Aorta (tissue), 5 donors: Measurements from ENCODE around the gene GBP1. TPM values are rescaled to one million over a fixed set of nuclear protein-coding genes. Genes with fewer than 3 reads are reported as not detected.
"Not testable (repeated sequence)": the region's sequence is repeated elsewhere in the genome, so short reads cannot be mapped to it uniquely, and the experiment has no call there.

Experiments
- ATAC-seq: fragments of 200-7000 bp; cut with Tn5 transposase; one replicate; pipeline ENCODE4 v1.9.1; 2022; ENCODE audit warnings: moderate library complexity; ENCODE audit not compliant: low FRiP score
- DNase-seq, 2 donors: peaks; one replicate each; pipeline ENCODE4 v3.0.0-alpha.2; 2020
- H3K27ac ChIP-seq, 2 donors: one replicate each; pipeline ENCODE4 v1.5.1; 2013; ENCODE audit warnings: low read length in 2 of 2, mild to moderate bottlenecking in 2 of 2, moderate library complexity in 2 of 2, control low read depth in 1 of 2, inconsistent platforms in 1 of 2, low read depth in 1 of 2
- H3K27me3 ChIP-seq, 2 donors: one replicate each; pipeline ENCODE4 v1.6.1; 2013; ENCODE audit warnings: control low read depth in 1 of 2, low read length in 1 of 2, mild to moderate bottlenecking in 1 of 2, moderate library complexity in 1 of 2; ENCODE audit not compliant: insufficient read depth in 2 of 2, control insufficient read depth in 1 of 2
- H3K36me3 ChIP-seq, 2 donors: one replicate each; pipeline ENCODE4 v1.6.1; 2013; ENCODE audit warnings: control low read depth in 1 of 2, low read length in 1 of 2, mild to moderate bottlenecking in 1 of 2; ENCODE audit not compliant: insufficient read depth in 2 of 2, control insufficient read depth in 1 of 2
- H3K4me1 ChIP-seq, 2 donors: one replicate each; pipeline ENCODE4 v1.6.1; 2013; ENCODE audit warnings: low read length in 2 of 2, control low read depth in 1 of 2, mild to moderate bottlenecking in 1 of 2, moderate library complexity in 1 of 2; ENCODE audit not compliant: insufficient read depth in 2 of 2, control insufficient read depth in 1 of 2
- H3K4me3 ChIP-seq, 2 donors: one replicate each; pipeline ENCODE4 v1.5.1; 2013; ENCODE audit warnings: low read length in 2 of 2, control low read depth in 1 of 2, mild to moderate bottlenecking in 1 of 2
- H3K9me3 ChIP-seq: one replicate; pipeline ENCODE4 v1.6.1; 2013; ENCODE audit warnings: mild to moderate bottlenecking, low read length; ENCODE audit not compliant: control insufficient read depth
- WGBS, 2 donors: extraction: QIAGEN DNeasy Blood & Tissue Kit; methylation state at CpG; one replicate each; pipeline ENCODE4 v1.1.7; 2013; 5-methylcytosine and 5-hydroxymethylcytosine counted together
- intact Hi-C, 2 donors: fragments of 100-400 bp; cut with DNase I; formaldehyde crosslinking; loops; one replicate each; pipeline versions ENCODE4 v1.14.2 to v1.15.0; 2022
- polyA plus RNA-seq, 2 donors: library from polyadenylated mRNA; stranded (reverse); fragments of 200-250 nt; gene quantifications; one replicate each; pipeline ENCODE4 v1.2.3, GENCODE V29; 2013
- total RNA-seq, 2 donors: library from RNA; stranded (reverse); fragmentation: NEBNext Ultra II Directional; extraction: Animal tissue kit (Norgen Biotek cat#: 25700); gene quantifications; one replicate each; pipeline ENCODE4 v1.2.1, GENCODE V29; 2021
- donor health status: healthy with polysubstance abuse.
- donor health status: Bipolar disorder and iron deficiency.
- donor health status: DM: no; HTN: no; CAD: no.
- donor health status: DM: no; HTN: no; CAD: no.
- donor health status: DM: yes; HTN: yes; CAD: no.

Gene GBP1
- total and polyA plus RNA-seq, 4 donors = 9.6 to 62.6 (median 44.6) TPM

- H3K4me1 ChIP-seq, H3K36me3 ChIP-seq, intact Hi-C loops, DNase-seq, H3K9me3 ChIP-seq, ATAC-seq, H3K27ac ChIP-seq, H3K27me3 ChIP-seq, H3K4me3 ChIP-seq: not testable (repeated sequence)
- 80 to 83% methylated on average over 3 of the region's 3 CpGs for WGBS, 2 donors
Observed at GRCh38 chr1:89018318-89018717, 46.7 kb downstream of the GBP1 start.

GRCh38 chr1:89008511-89008910 lies 56.5 kb downstream of the GBP1 start:
- Histone ChIP-seq H3K36me3 (peaks cover 0 to 9% of the 10 kb centered on the region in 2 donors), H3K27ac (no peak overlapping the region), H3K9me3 (no peaks in the 10 kb centered on the region), H3K4me3 (no peak overlapping the region), H3K4me1 (no peaks in the 10 kb centered on the region), H3K27me3 (no peaks in the 10 kb centered on the region)
- WGBS, 2 donors = 86 to 87% methylated on average over 4 of the region's 4 CpGs
- DNase-seq (no peak), ATAC-seq (no peak)
- intact Hi-C loops = no loop called here

GRCh38 chr1:89005286-89006151 lies 59.5 kb downstream of the GBP1 start:
- intact Hi-C loops = no loop called here
- ATAC-seq (peak; percentile 74), DNase-seq (peak; percentile 59 to 82)
- H3K36me3 ChIP-seq = peaks cover 0 to 9% of the 10 kb centered on the region in 2 donors
- H3K9me3 ChIP-seq = no peaks in the 10 kb centered on the region
- H3K4me3 ChIP-seq = no peak overlapping the region
- H3K27me3 ChIP-seq = no peaks in the 10 kb centered on the region
- no peaks in the 10 kb centered on the region for H3K4me1 ChIP-seq
- peak overlapping the region in 1 of 2 donors; percentile 17 for H3K27ac ChIP-seq
- 27 to 64% methylated on average over 9 of the region's 9 CpGs for WGBS, 2 donors

Other genes with a start within 250 kb of the GBP1 start
- 10 to 100 TPM; 20.9 to 24.7 TPM for gene GTF2B, start 173.6 kb downstream of the GBP1 start, total RNA-seq
- gene GTF2B, start 173.6 kb downstream of the GBP1 start, polyA plus RNA-seq = 10 to 100 TPM; 26.9 to 27.7 TPM
- gene KYAT3, start 72.6 kb downstream of the GBP1 start, total RNA-seq = 10 to 100 TPM; 20.0 to 25.8 TPM
- 10 to 100 TPM; 23.8 to 25.5 TPM for gene KYAT3, start 72.6 kb downstream of the GBP1 start, polyA plus RNA-seq
- 10 to 100 TPM; 23.4 to 30.7 TPM for gene RBMXL1, start 72.6 kb downstream of the GBP1 start, total RNA-seq
- 10 to 100 TPM in 1 of 2 donors, 1 to 10 TPM in 1; 7.9 to 11.4 TPM for gene RBMXL1, start 72.6 kb downstream of the GBP1 start, polyA plus RNA-seq
- gene GBP3, start 42.3 kb downstream of the GBP1 start, total RNA-seq = 10 to 100 TPM; 20.6 to 47.8 TPM
- 10 to 100 TPM in 1 of 2 donors, 1 to 10 TPM in 1; 9.5 to 25.4 TPM for gene GBP3, start 42.3 kb downstream of the GBP1 start, polyA plus RNA-seq
- gene GBP2, start 60.9 kb upstream of the GBP1 start, total RNA-seq = 100 to 1,000 TPM; 110 to 123 TPM
- 100 to 1,000 TPM in 1 of 2 donors, 10 to 100 TPM in 1; 67.6 to 217 TPM for gene GBP2, start 60.9 kb upstream of the GBP1 start, polyA plus RNA-seq
- under 1 TPM in 1 of 2 donors, not detected in 1; 0.21 TPM for gene GBP7, start 110.8 kb upstream of the GBP1 start, total RNA-seq
- gene GBP7, start 110.8 kb upstream of the GBP1 start, polyA plus RNA-seq = not detected
- 10 to 100 TPM; 10.1 to 17.7 TPM for gene GBP4, start 133.7 kb upstream of the GBP1 start, total RNA-seq
- 1 to 10 TPM; 1.4 to 3.6 TPM for gene GBP4, start 133.7 kb upstream of the GBP1 start, polyA plus RNA-seq
- gene GBP5, start 207.7 kb upstream of the GBP1 start, total RNA-seq = 1 to 10 TPM; 3.7 to 7.9 TPM
- gene GBP5, start 207.7 kb upstream of the GBP1 start, polyA plus RNA-seq = 1 to 10 TPM in 1 of 2 donors, under 1 TPM in 1; 0.20 to 1.0 TPM